HT-29 (cell line): Measurements from ENCODE around the gene NISCH. TPM values are rescaled to one million over a fixed set of nuclear protein-coding genes. Genes with fewer than 3 reads are reported as not detected.
A peak's percentile ranks its signal among the peaks of the same experiment; 100 is the strongest.
"Not testable (repeated sequence)": the region's sequence is repeated elsewhere in the genome, so short reads cannot be mapped to it uniquely, and the experiment has no call there.

Source experiments
- DNase-seq: peaks from one replicate; pipeline ENCODE4 v3.0.0-alpha.2; 2015; ENCODE audit warnings: low spot score
- total RNA-seq: library from RNA; depleted of rRNA; stranded (reverse); fragments of >200 nt; shearing (Covaris generic); gene quantifications from 2 replicates; pipeline ENCODE4 v1.2.3, GENCODE V29; 2014

The NISCH gene
- total RNA-seq, 1 experiment from 2014 or later, result 43.8 TPM

GRCh38 chr3:52525680-52526561 is 70.5 kb downstream of the NISCH start:
- DNase-seq, result no peak

GRCh38 chr3:52526671-52527038 is 71.3 kb downstream of the NISCH start:
- not testable (repeated sequence) for DNase-seq

GRCh38 chr3:52527039-52527731 is 71.8 kb downstream of the NISCH start:
- no peak for DNase-seq

- no peak for DNase-seq
Observed at GRCh38 chr3:52527732-52528585, 72.6 kb downstream of the NISCH start.

- DNase-seq, result no peak
Observed at GRCh38 chr3:52528586-52529375, 73.4 kb downstream of the NISCH start.

GRCh38 chr3:52529376-52530333 is 74.3 kb downstream of the NISCH start:
- no peak for DNase-seq

- DNase-seq, result no peak
Observed at GRCh38 chr3:52530918-52531826, 75.8 kb downstream of the NISCH start.

- DNase-seq, result no peak
Observed at GRCh38 chr3:52531860-52532516, 76.6 kb downstream of the NISCH start.

GRCh38 chr3:52532517-52532837 is 77.1 kb downstream of the NISCH start:
- DNase-seq, result peak; percentile 35

- peak; percentile 23 for DNase-seq
Observed at GRCh38 chr3:52532838-52533622, 77.6 kb downstream of the NISCH start.

- peak; percentile 60 for DNase-seq
Observed at GRCh38 chr3:52533623-52534280, 78.3 kb downstream of the NISCH start, which contains the start of gene NT5DC2. NT5DC2 (minus strand) TSS chr3:52533857; CDS start chr3:52533737, 120 bp downstream.

GRCh38 chr3:52534281-52535183 is 79.1 kb downstream of the NISCH start:
- DNase-seq, result peak; percentile 29

GRCh38 chr3:52535411-52536111 is 80.2 kb downstream of the NISCH start:
- no peak for DNase-seq

- no peak for DNase-seq
Observed at GRCh38 chr3:52536112-52536368, 80.6 kb downstream of the NISCH start.

- peak; percentile 93 for DNase-seq
Observed at GRCh38 chr3:52536369-52537164, 81.2 kb downstream of the NISCH start, which contains the start of gene UQCC5. UQCC5 (plus strand) TSS chr3:52536605; CDS start chr3:52536756, 151 bp downstream.
